ENCODE data around the gene UQCR11. TPM values are rescaled to one million over a fixed set of nuclear protein-coding genes. Genes with fewer than 3 reads are reported as not detected.
"Not testable (repeated sequence)": the region's sequence is repeated elsewhere in the genome, so short reads cannot be mapped to it uniquely, and the experiment has no call there.

Gene UQCR11
- total RNA-seq = 81.8 and 81.9 TPM in 2 replicates

DNA sequence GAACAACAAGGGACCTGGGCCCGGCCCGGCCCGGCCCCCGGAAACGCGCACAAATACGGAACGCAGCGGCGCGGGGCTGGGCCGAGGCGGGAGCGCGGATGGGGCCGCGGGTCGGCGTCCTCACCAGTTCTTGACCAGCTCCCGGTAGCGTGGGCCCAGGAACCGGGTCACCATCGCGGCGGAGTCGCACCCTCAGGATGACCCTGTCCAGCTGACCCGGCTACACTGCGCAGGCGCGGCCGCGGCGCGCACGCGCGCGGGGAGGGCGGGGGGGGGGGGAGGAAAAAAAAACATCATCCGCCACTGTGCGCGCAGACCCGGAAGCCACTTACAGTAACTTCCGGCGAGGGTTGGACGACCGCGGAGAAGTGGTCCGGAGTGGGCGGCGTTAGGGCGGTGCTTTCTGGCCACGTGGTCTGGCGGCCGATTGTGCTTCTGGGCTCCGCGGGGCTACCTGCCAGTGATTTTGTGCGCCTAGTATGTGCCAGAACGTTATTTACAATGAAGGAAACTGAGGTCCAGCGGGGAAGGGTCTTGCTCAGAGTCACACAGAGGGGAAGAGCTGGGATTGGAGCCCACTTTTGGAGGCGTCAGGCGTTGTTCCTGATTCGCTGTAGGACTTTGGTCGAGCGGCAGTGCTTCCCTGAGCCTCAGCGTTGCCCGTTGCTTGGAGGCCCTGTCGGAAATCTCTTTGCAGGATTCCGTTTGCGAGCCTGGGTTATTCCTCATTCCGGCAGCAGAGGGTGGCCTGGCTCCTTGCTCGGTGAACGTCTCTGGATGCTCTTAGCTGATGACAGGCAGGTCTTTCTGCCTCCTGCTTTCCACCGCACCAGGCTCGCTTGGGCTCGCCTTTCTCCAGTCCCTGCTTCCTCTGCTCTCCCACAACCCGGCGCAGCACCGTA lies at the start of gene UQCR11:
Gene UQCR11, minus strand, starts transcription at position 227 of the 902 bp plus-strand sequence. Its CDS starts 53 bp downstream, at position 174.
- peak; percentile 82 for DNase-seq (ENCODE audit: low read depth, low spot score)

DNA sequence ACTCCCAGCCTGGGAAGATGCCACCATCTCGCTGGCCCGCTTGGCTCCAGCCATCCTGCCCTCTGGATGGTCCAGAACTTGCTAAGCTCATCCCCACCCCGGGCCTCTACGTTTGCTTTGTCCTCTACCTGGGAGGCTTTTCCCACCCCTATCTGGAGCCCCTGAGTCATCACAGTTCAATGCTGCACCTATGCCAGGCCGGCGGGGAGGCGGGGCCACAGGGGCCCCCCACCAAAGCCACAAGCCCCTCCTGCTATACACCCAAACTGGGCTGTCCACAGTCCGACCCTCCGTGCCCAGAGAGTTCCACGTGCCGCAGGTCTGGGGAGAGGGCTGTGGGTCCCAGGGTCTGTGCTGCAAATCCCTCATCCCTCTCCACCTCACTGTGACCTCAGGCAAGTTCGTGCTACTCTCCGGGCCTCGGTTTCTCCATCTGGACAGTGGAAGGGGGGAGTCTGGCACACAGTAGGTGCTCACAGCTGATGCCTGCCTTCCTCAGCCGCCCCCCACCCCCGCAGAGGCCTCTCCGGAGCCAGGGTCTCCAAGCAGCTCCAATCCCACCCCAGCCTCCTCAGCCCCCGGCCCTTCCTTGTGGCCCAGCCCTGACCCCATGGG lies 49.0 kb upstream of the UQCR11 start:
- no peak for DNase-seq (ENCODE audit: low read depth, low spot score)

DNA sequence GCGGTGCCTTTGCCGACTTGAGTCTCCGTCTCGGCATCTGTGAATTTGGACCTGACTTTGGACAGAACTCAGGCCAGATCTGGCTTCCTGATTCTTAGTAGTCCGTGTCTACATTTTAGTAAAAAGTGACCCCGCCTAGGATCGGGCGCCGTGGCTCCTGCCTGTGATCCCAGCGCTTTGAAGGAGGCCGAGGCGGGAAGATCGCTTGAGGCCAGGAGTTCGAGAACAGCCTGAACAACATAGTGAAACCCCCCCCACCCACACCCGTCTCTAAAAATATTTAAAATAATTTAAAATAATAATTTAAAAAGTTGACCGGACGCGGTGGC lies 48.0 kb upstream of the UQCR11 start:
- no peak for DNase-seq (ENCODE audit: low read depth, low spot score)

GRCh38 chr19:1652471-1653299 lies 47.4 kb upstream of the UQCR11 start, which contains the start of gene TCF3:
TCF3 (minus strand) TSS chr19:1652615; CDS start chr19:1650248, 2,367 bp downstream.
- peak; percentile 95 for DNase-seq (ENCODE audit: low read depth, low spot score)

GRCh38 chr19:1651568-1652291 lies 46.5 kb upstream of the UQCR11 start:
- no peak for DNase-seq (ENCODE audit: low read depth, low spot score)

DNA sequence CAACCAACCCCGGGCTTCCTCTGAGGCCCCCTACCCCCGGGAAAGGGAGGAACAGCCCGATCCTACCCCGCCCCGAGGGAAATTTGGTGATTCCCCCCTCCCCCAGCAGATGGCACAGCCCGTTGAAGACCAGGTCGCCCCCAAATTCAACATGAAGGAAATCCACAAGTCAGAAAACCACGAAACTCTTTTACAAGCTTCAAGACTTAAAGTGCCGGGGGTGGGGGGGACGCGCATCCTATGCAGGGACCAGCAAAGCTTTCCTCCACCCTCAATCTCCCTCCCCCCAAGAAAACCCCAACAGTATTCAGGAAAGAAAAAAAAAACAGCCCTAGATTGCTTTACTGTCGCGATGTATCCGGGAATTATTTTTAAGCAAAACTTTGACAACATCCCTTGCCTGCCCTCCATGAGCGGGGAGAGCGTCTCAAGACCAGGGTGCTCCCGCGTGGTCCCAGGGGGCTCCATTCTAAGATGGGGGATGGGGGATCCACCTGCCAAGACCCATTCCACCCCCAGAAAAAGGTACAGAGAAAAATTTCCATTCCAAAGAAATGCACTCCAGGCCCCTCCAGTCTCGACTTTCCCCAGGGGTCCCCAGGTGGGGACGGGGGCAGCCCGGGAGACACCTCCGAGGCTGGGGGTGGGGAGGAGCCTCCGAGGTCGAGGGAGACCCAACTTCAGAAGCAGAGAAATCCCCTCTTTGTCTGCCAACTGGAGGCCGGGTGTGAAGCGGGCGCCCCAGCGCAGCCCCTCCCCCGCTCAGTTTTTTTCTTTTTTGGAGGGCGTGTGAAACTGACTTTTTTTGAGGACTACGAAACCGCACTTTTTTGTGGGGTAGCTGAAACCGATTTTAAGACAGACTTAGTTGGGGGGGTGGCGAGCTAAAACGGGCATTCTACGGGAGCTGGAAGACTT lies 45.6 kb upstream of the UQCR11 start:
- no peak for DNase-seq (ENCODE audit: low read depth, low spot score)

GRCh38 chr19:1649706-1650649 lies 44.7 kb upstream of the UQCR11 start:
- no peak for DNase-seq (ENCODE audit: low read depth, low spot score)

GRCh38 chr19:1648920-1649541 lies 43.8 kb upstream of the UQCR11 start:
- DNase-seq (ENCODE audit: low read depth, low spot score) = no peak

DNA sequence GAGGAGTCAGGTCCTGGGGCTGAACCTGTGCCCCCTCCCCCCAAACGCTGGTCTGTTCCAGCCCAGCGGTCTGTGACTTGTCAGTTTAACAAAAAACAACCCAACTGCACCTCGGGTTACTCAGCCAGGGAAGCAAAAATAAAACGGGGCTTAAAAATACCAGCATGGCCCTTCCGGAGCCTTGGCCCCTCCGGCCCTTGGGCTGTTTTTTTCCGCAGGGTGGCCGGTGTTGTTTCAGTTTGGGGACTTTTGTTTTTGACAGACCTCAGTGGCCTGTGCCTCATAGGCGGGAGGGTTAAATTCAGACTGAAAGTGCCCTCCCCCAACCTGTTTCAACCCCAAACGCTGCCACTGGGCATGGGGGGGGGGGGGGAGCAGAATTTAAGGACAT lies 43.2 kb upstream of the UQCR11 start:
- DNase-seq (ENCODE audit: low read depth, low spot score) = no peak

DNA sequence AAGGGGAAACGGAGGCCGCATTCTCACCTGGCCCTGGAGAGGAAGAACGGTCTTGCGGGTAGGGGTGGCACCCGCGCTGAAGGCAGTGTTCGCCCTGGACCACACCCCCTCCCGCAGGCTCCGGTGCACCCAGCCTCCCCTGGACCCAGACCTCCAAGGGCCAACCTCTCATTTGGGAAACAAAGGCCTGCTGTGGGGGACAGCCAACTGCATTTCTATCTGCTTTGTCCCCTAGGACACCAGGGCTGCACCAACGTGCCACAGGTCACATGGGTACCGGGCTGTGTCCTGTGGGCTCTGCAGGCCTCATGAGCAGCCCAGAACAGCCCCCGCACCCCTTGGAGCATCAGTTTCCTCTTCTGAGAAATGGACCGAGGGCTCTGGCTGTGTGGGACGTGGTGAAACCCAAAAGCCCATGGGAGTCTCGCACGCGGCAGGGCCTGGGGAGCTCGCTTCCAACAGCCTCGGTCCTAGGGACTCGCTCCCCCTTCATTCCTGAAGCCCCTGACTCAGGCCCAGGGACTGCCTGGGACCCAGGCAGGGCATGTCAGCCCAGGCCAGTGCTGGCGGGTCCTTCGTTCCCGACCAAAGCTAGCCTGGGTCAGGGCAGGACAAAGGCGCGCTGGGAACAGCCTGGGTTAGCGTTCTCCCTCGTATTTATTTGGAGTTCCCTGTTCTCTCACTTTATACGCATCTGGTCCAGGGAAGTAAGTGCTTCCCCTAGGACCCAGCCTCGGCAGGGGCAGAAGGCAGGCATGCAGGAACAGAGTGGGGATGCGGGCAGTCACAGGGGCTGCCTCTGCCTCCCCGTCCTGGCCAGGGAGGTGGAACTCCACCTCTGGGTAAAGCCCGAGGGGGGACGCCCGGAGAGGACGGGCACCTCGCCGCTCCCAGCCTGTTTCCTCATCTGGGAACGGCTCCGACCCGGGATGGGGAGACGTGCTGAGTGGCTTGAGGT lies 42.5 kb upstream of the UQCR11 start:
- DNase-seq (ENCODE audit: low read depth, low spot score) = no peak

- DNase-seq (ENCODE audit: low read depth, low spot score) = no peak
Measured at GRCh38 chr19:1646659-1647453, 41.6 kb upstream of the UQCR11 start.

DNA sequence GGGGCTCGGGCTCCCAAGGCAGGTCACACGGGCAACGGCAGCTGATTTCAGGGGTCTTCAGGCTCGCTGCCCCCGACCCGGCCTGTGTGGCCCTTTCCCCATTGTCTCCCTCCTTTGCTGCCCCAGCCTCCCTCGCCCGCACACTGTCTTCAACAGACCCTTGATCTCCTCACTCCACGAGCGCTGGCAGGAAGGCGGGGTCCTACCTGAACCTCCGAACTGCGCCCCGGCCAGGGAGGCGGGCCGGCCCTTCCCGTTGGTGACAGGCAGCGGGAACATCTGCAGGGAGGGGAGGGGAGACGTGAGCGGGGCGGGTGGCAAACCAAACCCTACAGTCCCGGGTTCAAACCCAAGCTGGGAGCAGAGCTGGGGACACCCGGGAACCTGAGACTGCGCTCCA lies 40.9 kb upstream of the UQCR11 start:
- no peak for DNase-seq (ENCODE audit: low read depth, low spot score)

DNA sequence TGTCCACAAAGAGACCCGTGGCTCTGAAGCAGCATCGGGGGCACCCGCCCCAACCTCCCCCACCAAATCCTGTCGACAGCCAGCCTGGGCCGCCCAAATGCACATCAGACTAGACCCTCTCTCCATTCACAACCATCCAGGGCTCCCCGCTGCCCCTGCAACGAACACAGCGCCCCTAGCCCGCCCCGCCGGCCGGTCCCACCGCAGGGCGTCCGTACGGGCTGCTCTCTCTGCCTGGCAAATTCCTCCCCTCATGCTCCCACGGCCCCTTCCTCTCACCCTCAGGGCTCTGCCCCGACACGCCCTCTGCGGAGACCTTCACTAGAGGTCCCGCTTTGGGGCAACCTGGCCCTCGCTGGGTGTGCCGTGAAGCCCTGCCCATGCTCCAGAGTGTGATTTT lies 40.0 kb upstream of the UQCR11 start:
- no peak for DNase-seq (ENCODE audit: low read depth, low spot score)

GRCh38 chr19:1644070-1644469 lies 38.8 kb upstream of the UQCR11 start:
- DNase-seq (ENCODE audit: low read depth, low spot score) = no peak

DNA sequence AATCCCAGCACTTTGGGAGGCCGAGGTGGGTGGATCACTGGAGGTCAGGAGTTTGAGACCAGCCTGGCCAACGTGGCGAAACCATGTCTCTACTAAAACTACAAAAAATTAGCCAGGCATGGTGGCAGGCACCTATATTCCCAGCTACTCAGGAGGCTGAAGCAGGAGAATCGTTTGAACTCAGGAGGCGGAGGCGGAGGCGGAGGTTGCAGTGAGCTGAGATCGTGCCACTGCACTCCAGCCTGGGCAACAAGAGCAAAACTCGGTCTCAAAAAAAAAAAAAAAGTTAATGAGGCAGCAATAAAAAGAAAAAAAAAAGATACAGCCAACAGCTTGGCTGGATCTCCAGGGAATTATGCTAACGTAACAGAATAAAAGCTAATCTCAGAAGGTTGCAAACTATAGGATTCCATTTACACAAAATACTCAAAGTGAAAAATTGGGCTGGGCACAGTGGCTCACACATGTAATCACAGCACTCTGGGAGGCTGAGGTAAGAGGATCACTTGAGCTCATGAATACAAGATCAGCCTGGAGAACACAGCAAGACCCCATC lies 35.7 kb upstream of the UQCR11 start:
- not testable (repeated sequence) for DNase-seq (ENCODE audit: low read depth, low spot score)

All from pulmonary artery endothelial cell (primary cell).